Stimulated activated CD4-positive, alpha-beta T cell treated with anti-CD3 and anti-CD28 coated beads, Interleukin-12 subunit alpha, Interleukin-12 subunit beta, amount 100 ng/mL, for 4 hours (primary cell): ENCODE measurements around the gene MGAT5B.

Experiments
- DNase-seq: peaks from one replicate; pipeline ENCODE4 v3.0.0-alpha.2; 2020

The MGAT5B gene

GRCh38 chr17:76881408-76881807, 13.2 kb downstream of the MGAT5B start:
- no peak for DNase-seq

GRCh38 chr17:76881966-76882365, 13.8 kb downstream of the MGAT5B start:
- DNase-seq, result no peak

GRCh38 chr17:76883744-76884525, 15.7 kb downstream of the MGAT5B start:
- no peak for DNase-seq

GRCh38 chr17:76884995-76885893, 17.0 kb downstream of the MGAT5B start:
- DNase-seq, result no peak

- no peak for DNase-seq
Measured at GRCh38 chr17:76885894-76886290, 17.7 kb downstream of the MGAT5B start.

GRCh38 chr17:76886395-76886794, 18.2 kb downstream of the MGAT5B start:
- DNase-seq, result no peak

- no peak for DNase-seq
Measured at GRCh38 chr17:76887802-76888201, 19.6 kb downstream of the MGAT5B start.

GRCh38 chr17:76888661-76889060, 20.5 kb downstream of the MGAT5B start:
- DNase-seq, result no peak

- DNase-seq, result no peak
Measured at GRCh38 chr17:76889323-76889722, 21.1 kb downstream of the MGAT5B start.

GRCh38 chr17:76892329-76892728, 24.1 kb downstream of the MGAT5B start:
- no peak for DNase-seq

- no peak for DNase-seq
Measured at GRCh38 chr17:76893623-76894334, 25.6 kb downstream of the MGAT5B start.

- no peak for DNase-seq
Measured at GRCh38 chr17:76894842-76895241, 26.6 kb downstream of the MGAT5B start.

GRCh38 chr17:76897023-76897422, 28.8 kb downstream of the MGAT5B start:
- no peak for DNase-seq

GRCh38 chr17:76899414-76899813, 31.2 kb downstream of the MGAT5B start:
- no peak for DNase-seq

GRCh38 chr17:76900723-76901122, 32.5 kb downstream of the MGAT5B start:
- DNase-seq, result no peak

GRCh38 chr17:76901542-76902197, 33.5 kb downstream of the MGAT5B start:
- DNase-seq, result no peak

- DNase-seq, result no peak
Measured at GRCh38 chr17:76902476-76902875, 34.3 kb downstream of the MGAT5B start.

- DNase-seq, result no peak
Measured at GRCh38 chr17:76903631-76904030, 35.4 kb downstream of the MGAT5B start.

- no peak for DNase-seq
Measured at GRCh38 chr17:76904116-76904515, 35.9 kb downstream of the MGAT5B start.

- no peak for DNase-seq
Measured at GRCh38 chr17:76905036-76905435, 36.8 kb downstream of the MGAT5B start.

- no peak for DNase-seq
Measured at GRCh38 chr17:76905836-76906235, 37.6 kb downstream of the MGAT5B start.

GRCh38 chr17:76906463-76906862, 38.3 kb downstream of the MGAT5B start:
- no peak for DNase-seq

- no peak for DNase-seq
Measured at GRCh38 chr17:76907352-76907751, 39.1 kb downstream of the MGAT5B start.
